ENCODE data around the gene ROCK2.

GRCh38 chr2:11270891-11271290, 73.5 kb downstream of the ROCK2 start:
- TF ChIP-seq CTCF (IDR thresholded peaks at IDR 0.05) (no peak), POLR2AphosphoS5 (IDR thresholded peaks at IDR 0.05) (no peak)
